Esophagus muscularis mucosa (tissue), 3 donors: ENCODE measurements around the gene NUCB1.

Experiments
- EP300 ChIP-seq: sonication (generic); formaldehyde crosslinking; IDR thresholded peaks from one replicate; pipeline ENCODE4 v1.6.1; 2017; ENCODE audit warnings: antibody characterized with exemption
- POLR2A ChIP-seq: fragments of 450-650 bp; IDR thresholded peaks from one replicate; pipeline ENCODE4 v1.6.1; 2017; ENCODE audit warnings: antibody characterized with exemption, moderate library complexity, mild to moderate bottlenecking, low read depth
- POLR2AphosphoS5 ChIP-seq, 2 donors: sonication (generic); formaldehyde crosslinking; IDR thresholded peaks; one replicate each; pipeline ENCODE4 v1.6.1; 2017; ENCODE audit warnings: antibody characterized with exemption in 2 of 2

- TF ChIP-seq POLR2AphosphoS5 (IDR thresholded peaks at IDR 0.05) (no peak), EP300 (no peak), POLR2A (no peak)
These were observed 12.1 kb upstream of the NUCB1 start for GRCh38 chr19:48887861-48888612.
